ENCODE results near the gene TEC. TPM values are rescaled to one million over a fixed set of nuclear protein-coding genes. Genes with fewer than 3 reads are reported as not detected.
"Not testable (repeated sequence)": the region's sequence is repeated elsewhere in the genome, so short reads cannot be mapped to it uniquely, and the experiment has no call there.

Gene TEC
- 1 to 10 TPM; 2.2 to 4.8 (median 2.9) TPM for polyA plus RNA-seq

GRCh38 chr4:48268956-48269860 is at the start of gene TEC:
TEC (minus strand) TSS chr4:48269838; CDS start chr4:48228614, 41,224 bp downstream.
- peak within 1 kb of the TSS; percentile 96 to 97 (median 96) for H3K4me3 Mint-ChIP-seq
- no peak for DNase-seq
- peak within 1 kb of the TSS; percentile 76 to 95 (median 92) for H3K27ac Mint-ChIP-seq
- peaks cover 3 to 10% (median 3%) of the 10 kb centered on the region in 3 donors for H3K27me3 Mint-ChIP-seq (ENCODE audit: low read depth in 3 of 3)
- H3K9me3 Mint-ChIP-seq: no peaks in the 10 kb centered on the region
- H3K36me3 Mint-ChIP-seq: peaks cover 0 to 5% (median 0%) of the 10 kb centered on the region in 3 donors
- peaks cover 30 to 39% of the 10 kb centered on the region in 2 donors for H3K4me1 Mint-ChIP-seq

- peak; percentile 25 to 33 (median 33) for DNase-seq
- Mint-ChIP-seq H3K9me3 (no peaks in the 10 kb centered on the region), H3K27me3 (ENCODE audit: low read depth in 3 of 3) (peaks cover 0 to 7% (median 0%) of the 10 kb centered on the region in 3 donors), H3K4me1 (no peaks in the 10 kb centered on the region), H3K4me3 (no peak overlapping the region), H3K27ac (no peak overlapping the region), H3K36me3 (no peaks in the 10 kb centered on the region)
These were observed 46.3 kb upstream of the TEC start for GRCh38 chr4:48315728-48316630.

- not testable (repeated sequence) for DNase-seq; H3K36me3 Mint-ChIP-seq; H3K9me3 Mint-ChIP-seq; H3K4me1 Mint-ChIP-seq; H3K4me3 Mint-ChIP-seq; H3K27ac Mint-ChIP-seq; H3K27me3 Mint-ChIP-seq (ENCODE audit: low read depth in 3 of 3)
These were observed 45.1 kb upstream of the TEC start for GRCh38 chr4:48314746-48315145.

GRCh38 chr4:48311896-48312295 is 42.3 kb upstream of the TEC start:
- no peaks in the 10 kb centered on the region for H3K36me3 Mint-ChIP-seq
- H3K4me1 Mint-ChIP-seq: no peaks in the 10 kb centered on the region

GRCh38 chr4:48308901-48309300 is 39.3 kb upstream of the TEC start:
- Mint-ChIP-seq H3K4me3 (no peak overlapping the region), H3K27ac (no peak overlapping the region), H3K9me3 (no peaks in the 10 kb centered on the region), H3K4me1 (no peaks in the 10 kb centered on the region), H3K27me3 (ENCODE audit: low read depth in 3 of 3) (peaks cover 1 to 2% (median 1%) of the 10 kb centered on the region in 3 donors), H3K36me3 (no peaks in the 10 kb centered on the region)
- DNase-seq: no peak

More at GRCh38 chr4:48311896-48312295, 42.3 kb upstream of the TEC start:
- Mint-ChIP-seq H3K9me3 (no peaks in the 10 kb centered on the region), H3K27me3 (ENCODE audit: low read depth in 3 of 3) (peaks cover 0 to 3% (median 1%) of the 10 kb centered on the region in 3 donors), H3K27ac (peak overlapping the region in 1 of 6 donors; percentile 46), H3K4me3 (no peak overlapping the region)
- no peak for DNase-seq

GRCh38 chr4:48307528-48307927 is 37.9 kb upstream of the TEC start:
- Mint-ChIP-seq H3K27ac (no peak overlapping the region), H3K27me3 (ENCODE audit: low read depth in 3 of 3) (peaks cover 1 to 7% (median 6%) of the 10 kb centered on the region in 3 donors), H3K9me3 (no peaks in the 10 kb centered on the region), H3K36me3 (no peaks in the 10 kb centered on the region), H3K4me1 (no peaks in the 10 kb centered on the region), H3K4me3 (no peak overlapping the region)
- no peak for DNase-seq

- no peak overlapping the region for H3K4me3 Mint-ChIP-seq
- peaks cover 1 to 7% (median 5%) of the 10 kb centered on the region in 3 donors for H3K27me3 Mint-ChIP-seq (ENCODE audit: low read depth in 3 of 3)
- H3K4me1 Mint-ChIP-seq: no peaks in the 10 kb centered on the region
These were observed 35.9 kb upstream of the TEC start for GRCh38 chr4:48305508-48305907.

GRCh38 chr4:48300004-48300403 is 30.4 kb upstream of the TEC start:
- Mint-ChIP-seq H3K27ac (no peak overlapping the region), H3K4me1 (peaks cover 11 to 15% of the 10 kb centered on the region in 2 donors), H3K4me3 (no peak overlapping the region), H3K27me3 (ENCODE audit: low read depth in 3 of 3) (peaks cover under 1 to 7% (median 5%) of the 10 kb centered on the region in 3 donors), H3K36me3 (no peaks in the 10 kb centered on the region), H3K9me3 (no peaks in the 10 kb centered on the region)
- no peak for DNase-seq

More at GRCh38 chr4:48305508-48305907, 35.9 kb upstream of the TEC start:
- no peak overlapping the region for H3K27ac Mint-ChIP-seq
- DNase-seq: no peak
- H3K36me3 Mint-ChIP-seq: no peaks in the 10 kb centered on the region
- H3K9me3 Mint-ChIP-seq: no peaks in the 10 kb centered on the region

- Mint-ChIP-seq H3K27ac (no peak overlapping the region), H3K36me3 (no peaks in the 10 kb centered on the region), H3K27me3 (ENCODE audit: low read depth in 3 of 3) (peaks cover 0 to 6% (median 5%) of the 10 kb centered on the region in 3 donors), H3K4me1 (peaks cover 11 to 15% of the 10 kb centered on the region in 2 donors), H3K9me3 (no peaks in the 10 kb centered on the region), H3K4me3 (no peak overlapping the region)
- DNase-seq: no peak
These were observed 29.9 kb upstream of the TEC start for GRCh38 chr4:48299560-48299959.

- Mint-ChIP-seq H3K36me3 (no peaks in the 10 kb centered on the region), H3K4me3 (peak overlapping the region in 1 of 5 donors; percentile 17), H3K27me3 (ENCODE audit: low read depth in 3 of 3) (peaks cover 0 to 3% (median 0%) of the 10 kb centered on the region in 3 donors), H3K27ac (peak overlapping the region in 4 of 6 donors; percentile 4 to 48 (median 32)), H3K9me3 (no peaks in the 10 kb centered on the region), H3K4me1 (peaks cover 12 to 15% of the 10 kb centered on the region in 2 donors)
- no peak for DNase-seq
These were observed 27.7 kb upstream of the TEC start for GRCh38 chr4:48297256-48297846.

- Mint-ChIP-seq H3K36me3 (no peaks in the 10 kb centered on the region), H3K4me3 (peak overlapping the region; percentile 61 to 74 (median 69)), H3K27ac (peak overlapping the region; percentile 2 to 82 (median 34)), H3K27me3 (ENCODE audit: low read depth in 3 of 3) (peaks cover 0 to 3% (median 2%) of the 10 kb centered on the region in 3 donors), H3K9me3 (no peaks in the 10 kb centered on the region), H3K4me1 (peaks cover 12 to 15% of the 10 kb centered on the region in 2 donors)
- DNase-seq: peak; percentile 29 to 37 (median 34)
These were observed 26.7 kb upstream of the TEC start for GRCh38 chr4:48296365-48296764.

- Mint-ChIP-seq H3K4me1 (peaks cover 12 to 15% of the 10 kb centered on the region in 2 donors), H3K27ac (peak overlapping the region in 1 of 6 donors; percentile 19), H3K4me3 (no peak overlapping the region), H3K27me3 (ENCODE audit: low read depth in 3 of 3) (peaks cover 0 to 3% (median 2%) of the 10 kb centered on the region in 3 donors), H3K36me3 (no peaks in the 10 kb centered on the region), H3K9me3 (no peaks in the 10 kb centered on the region)
- DNase-seq: no peak
These were observed 25.5 kb upstream of the TEC start for GRCh38 chr4:48295116-48295515.

GRCh38 chr4:48292218-48292790 is 22.7 kb upstream of the TEC start:
- not testable (repeated sequence) for DNase-seq; H3K4me3 Mint-ChIP-seq; H3K36me3 Mint-ChIP-seq; H3K27me3 Mint-ChIP-seq (ENCODE audit: low read depth in 3 of 3); H3K27ac Mint-ChIP-seq; H3K9me3 Mint-ChIP-seq
- H3K4me1 Mint-ChIP-seq: peaks cover 12 to 15% of the 10 kb centered on the region in 2 donors

Data from immature natural killer cell (primary cell).